Activated naive CD4-positive, alpha-beta T cell treated with anti-CD3 and anti-CD28 coated beads, Interleukin-2, amount 50 U/mL, for 24 hours (primary cell): ENCODE results near the gene DES.
A peak's percentile ranks its signal among the peaks of the same experiment; 100 is the strongest.

Experiments
- H3K27ac Mint-ChIP-seq: one replicate; pipeline ENCODE4 v1.8.0; 2021; ENCODE audit warnings: mild to moderate bottlenecking, mixed read lengths
- H3K27me3 Mint-ChIP-seq: one replicate; pipeline ENCODE4 v1.8.0; 2021; ENCODE audit warnings: mixed read lengths
- H3K36me3 Mint-ChIP-seq: one replicate; pipeline ENCODE4 v1.8.0; 2021; ENCODE audit warnings: mixed read lengths
- H3K4me1 Mint-ChIP-seq: one replicate; pipeline ENCODE4 v1.8.0; 2021; ENCODE audit warnings: mixed read lengths
- H3K4me3 Mint-ChIP-seq: one replicate; pipeline ENCODE4 v1.8.0; 2021; ENCODE audit warnings: mild to moderate bottlenecking, mixed read lengths
- H3K9me3 Mint-ChIP-seq: one replicate; pipeline ENCODE4 v1.8.0; 2021; ENCODE audit warnings: mixed read lengths

The DES gene

GRCh38 chr2:219448776-219449341 lies 30.7 kb downstream of the DES start:
- Mint-ChIP-seq H3K4me3 (no peak overlapping the region), H3K27me3 (peaks cover 9% of the 10 kb centered on the region), H3K9me3 (no peaks in the 10 kb centered on the region), H3K4me1 (peaks cover 4% of the 10 kb centered on the region), H3K36me3 (peaks cover 3% of the 10 kb centered on the region), H3K27ac (no peak overlapping the region)

DNA sequence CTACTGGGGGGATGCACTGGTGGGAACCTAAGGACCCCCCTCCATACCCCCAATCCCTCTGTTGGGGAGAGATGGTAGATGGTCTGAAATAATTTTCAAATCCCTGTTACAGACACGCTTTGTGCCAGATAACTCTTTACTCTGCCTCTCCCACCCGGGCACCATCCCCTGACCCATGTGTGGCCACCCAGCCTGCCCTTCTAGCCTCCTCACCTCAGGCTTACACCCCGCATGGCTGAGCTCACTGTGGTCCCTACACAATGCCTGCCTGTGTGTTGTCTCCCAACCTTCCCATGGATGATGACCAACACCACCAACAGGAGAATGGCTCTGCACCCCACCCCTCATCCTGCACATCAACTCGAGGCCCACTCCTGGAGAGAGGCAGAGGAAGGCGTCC lies 31.4 kb downstream of the DES start:
- Mint-ChIP-seq H3K4me3 (peak overlapping the region; percentile 12), H3K27ac (no peak overlapping the region), H3K4me1 (peaks cover 4% of the 10 kb centered on the region), H3K36me3 (peaks cover 3% of the 10 kb centered on the region), H3K9me3 (no peaks in the 10 kb centered on the region), H3K27me3 (peaks cover 9% of the 10 kb centered on the region)

GRCh38 chr2:219451661-219452360 lies 33.6 kb downstream of the DES start:
- Mint-ChIP-seq H3K36me3 (peaks cover 3% of the 10 kb centered on the region), H3K4me3 (no peak overlapping the region), H3K27ac (no peak overlapping the region), H3K9me3 (no peaks in the 10 kb centered on the region), H3K27me3 (peaks cover 9% of the 10 kb centered on the region), H3K4me1 (peaks cover 4% of the 10 kb centered on the region)

DNA sequence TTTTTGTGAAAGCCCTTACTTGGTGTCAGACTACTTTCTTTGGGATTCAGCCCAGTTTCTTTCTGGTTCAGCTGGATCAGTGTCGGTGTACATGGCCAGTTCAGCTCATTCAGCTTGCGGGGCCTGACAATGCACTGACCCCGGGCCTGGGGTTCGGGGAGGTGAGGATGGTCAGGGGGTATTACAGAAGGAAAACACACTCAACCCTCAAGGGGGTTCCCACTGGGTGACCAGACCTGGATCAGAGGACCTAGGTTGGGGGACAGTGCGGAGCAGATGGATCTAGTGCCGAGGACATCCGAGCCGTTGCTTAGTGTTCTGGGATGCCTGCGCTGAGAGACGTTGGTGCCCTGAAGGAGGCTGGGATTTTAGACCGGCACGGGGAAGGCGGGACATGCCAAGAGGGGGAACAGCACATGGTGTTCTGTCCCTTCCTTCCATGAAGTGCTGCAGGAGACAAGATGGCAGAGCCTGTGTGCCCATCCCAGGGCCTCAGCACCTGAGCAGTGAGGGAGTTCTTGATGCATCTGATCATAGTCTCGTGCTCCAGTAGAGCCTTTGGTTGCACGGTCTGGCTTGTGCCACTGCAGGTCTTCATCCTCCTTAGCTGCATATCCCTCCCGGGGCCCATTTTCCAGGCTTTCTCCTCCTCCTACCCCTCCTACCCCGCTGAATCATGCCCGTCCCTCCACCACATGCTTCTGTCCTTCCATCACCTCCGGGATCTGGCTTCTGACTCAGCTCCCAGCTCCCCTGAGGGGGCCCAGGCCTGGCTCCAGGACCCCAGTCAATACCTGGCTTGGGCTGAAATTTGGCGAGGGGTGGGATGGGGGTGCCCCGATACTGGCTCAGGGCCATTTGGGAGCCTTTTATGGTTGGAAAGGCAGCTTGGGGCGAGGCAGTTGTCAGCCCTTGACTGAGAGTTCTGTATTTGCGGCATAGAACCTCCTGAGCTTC lies 34.5 kb downstream of the DES start:
- peaks cover 3% of the 10 kb centered on the region for H3K36me3 Mint-ChIP-seq
- peaks cover 4% of the 10 kb centered on the region for H3K4me1 Mint-ChIP-seq
- H3K27ac Mint-ChIP-seq: no peak overlapping the region
- H3K4me3 Mint-ChIP-seq: no peak overlapping the region
- H3K27me3 Mint-ChIP-seq: peaks cover 9% of the 10 kb centered on the region
- H3K9me3 Mint-ChIP-seq: no peaks in the 10 kb centered on the region

DNA sequence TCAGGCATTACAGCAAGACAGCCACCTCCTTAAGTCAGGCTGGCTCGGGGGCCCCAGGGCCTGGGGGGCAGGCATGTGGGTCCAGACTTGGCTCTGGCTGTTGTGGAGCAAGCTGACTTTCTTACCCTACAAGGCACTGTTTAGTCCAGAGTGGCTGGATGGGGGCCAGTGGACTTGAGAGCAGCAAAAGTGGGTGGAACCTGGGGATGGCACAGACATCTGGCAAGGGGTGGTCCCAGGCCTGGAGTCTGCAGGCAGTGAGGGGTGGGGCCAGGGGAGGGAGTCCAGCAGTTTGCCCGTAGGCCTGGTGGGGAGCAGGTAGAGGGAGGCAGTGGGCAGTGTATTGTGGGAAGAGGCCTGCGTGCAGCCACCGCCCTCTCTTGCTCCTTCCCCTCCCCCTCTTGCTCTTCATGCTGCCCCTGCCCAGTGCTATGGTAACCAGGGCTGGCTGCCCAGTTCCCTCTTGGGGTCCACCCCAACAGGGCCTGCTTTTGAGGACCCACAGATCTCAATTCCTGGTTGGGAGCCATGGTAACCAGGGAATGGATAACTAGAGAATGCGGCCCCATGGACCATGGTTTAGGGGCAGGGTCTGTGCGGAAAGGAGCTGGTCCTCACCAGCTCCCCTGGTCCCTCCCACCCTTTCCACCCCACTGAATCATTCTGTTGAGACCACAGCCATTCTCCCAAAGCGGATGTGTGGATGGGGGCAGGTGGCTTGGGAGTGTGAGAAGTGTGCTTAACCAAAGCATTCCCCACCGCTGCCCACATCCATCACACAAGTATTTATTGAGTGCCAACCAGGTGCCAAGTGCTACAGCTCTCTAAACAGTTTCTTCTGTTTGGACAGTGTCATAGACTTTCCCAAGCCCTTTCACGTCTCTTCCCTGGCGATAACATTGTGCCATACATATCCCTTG lies 35.8 kb downstream of the DES start:
- Mint-ChIP-seq H3K27ac (no peak overlapping the region), H3K9me3 (no peaks in the 10 kb centered on the region), H3K4me3 (no peak overlapping the region), H3K36me3 (peaks cover 3% of the 10 kb centered on the region), H3K4me1 (peaks cover 4% of the 10 kb centered on the region), H3K27me3 (peaks cover 9% of the 10 kb centered on the region)

DNA sequence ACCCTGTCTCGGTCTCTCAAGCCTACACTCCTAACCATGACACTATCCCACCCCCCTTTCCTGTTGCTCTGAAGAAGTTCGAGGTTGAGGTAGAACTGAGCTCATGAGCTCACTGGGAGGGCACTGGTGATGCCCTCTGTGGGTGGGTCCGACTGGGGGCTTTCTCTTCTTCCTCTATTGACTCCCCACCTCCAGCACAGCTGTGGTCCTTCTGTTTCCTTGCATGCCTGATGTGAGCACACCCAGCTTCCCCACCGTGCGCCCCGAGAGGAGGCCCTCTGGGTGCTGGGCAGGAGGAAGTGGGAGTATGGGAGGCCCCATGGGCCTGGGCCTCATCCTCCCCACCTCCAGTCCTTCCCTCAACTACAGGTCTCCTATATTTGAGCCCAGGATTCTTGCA lies 37.4 kb downstream of the DES start:
- H3K4me1 Mint-ChIP-seq: no peaks in the 10 kb centered on the region
- no peak overlapping the region for H3K27ac Mint-ChIP-seq
- no peak overlapping the region for H3K4me3 Mint-ChIP-seq
- H3K9me3 Mint-ChIP-seq: no peaks in the 10 kb centered on the region
- no peaks in the 10 kb centered on the region for H3K36me3 Mint-ChIP-seq
- H3K27me3 Mint-ChIP-seq: peaks cover 1% of the 10 kb centered on the region

GRCh38 chr2:219457784-219458369 lies 39.7 kb downstream of the DES start:
- Mint-ChIP-seq H3K36me3 (no peaks in the 10 kb centered on the region), H3K9me3 (no peaks in the 10 kb centered on the region), H3K4me3 (no peak overlapping the region), H3K27ac (no peak overlapping the region), H3K27me3 (no peaks in the 10 kb centered on the region), H3K4me1 (no peaks in the 10 kb centered on the region)

DNA sequence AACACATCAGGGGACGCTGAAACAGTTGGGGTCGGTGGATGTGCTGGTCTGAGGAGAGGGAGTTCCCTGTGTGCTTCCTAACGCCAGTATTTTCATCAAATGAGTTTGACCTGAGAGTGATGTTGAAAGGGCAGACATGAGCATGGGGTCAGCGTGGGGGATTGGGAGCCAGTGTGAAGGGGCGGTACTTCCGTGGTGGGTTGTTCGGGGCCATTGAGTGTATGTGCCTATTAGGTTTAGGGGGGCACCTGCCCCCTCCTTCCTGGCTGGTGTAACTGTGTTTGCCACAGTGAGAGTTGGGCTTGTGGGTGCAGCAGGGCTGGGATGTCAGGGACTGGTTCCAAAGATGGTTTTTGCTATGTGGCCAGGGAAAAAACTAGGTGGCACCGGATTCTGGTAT lies 40.8 kb downstream of the DES start:
- Mint-ChIP-seq H3K36me3 (no peaks in the 10 kb centered on the region), H3K4me3 (no peak overlapping the region), H3K4me1 (no peaks in the 10 kb centered on the region), H3K27me3 (no peaks in the 10 kb centered on the region), H3K27ac (no peak overlapping the region), H3K9me3 (no peaks in the 10 kb centered on the region)

GRCh38 chr2:219459460-219460311 lies 41.5 kb downstream of the DES start:
- no peaks in the 10 kb centered on the region for H3K27me3 Mint-ChIP-seq
- no peak overlapping the region for H3K4me3 Mint-ChIP-seq
- H3K4me1 Mint-ChIP-seq: no peaks in the 10 kb centered on the region
- no peaks in the 10 kb centered on the region for H3K9me3 Mint-ChIP-seq
- H3K36me3 Mint-ChIP-seq: no peaks in the 10 kb centered on the region
- no peak overlapping the region for H3K27ac Mint-ChIP-seq

- H3K4me3 Mint-ChIP-seq: no peak overlapping the region
- H3K27me3 Mint-ChIP-seq: no peaks in the 10 kb centered on the region
- H3K9me3 Mint-ChIP-seq: no peaks in the 10 kb centered on the region
- H3K36me3 Mint-ChIP-seq: no peaks in the 10 kb centered on the region
- no peaks in the 10 kb centered on the region for H3K4me1 Mint-ChIP-seq
- H3K27ac Mint-ChIP-seq: no peak overlapping the region
Measured at GRCh38 chr2:219460424-219460926, 42.3 kb downstream of the DES start.

DNA sequence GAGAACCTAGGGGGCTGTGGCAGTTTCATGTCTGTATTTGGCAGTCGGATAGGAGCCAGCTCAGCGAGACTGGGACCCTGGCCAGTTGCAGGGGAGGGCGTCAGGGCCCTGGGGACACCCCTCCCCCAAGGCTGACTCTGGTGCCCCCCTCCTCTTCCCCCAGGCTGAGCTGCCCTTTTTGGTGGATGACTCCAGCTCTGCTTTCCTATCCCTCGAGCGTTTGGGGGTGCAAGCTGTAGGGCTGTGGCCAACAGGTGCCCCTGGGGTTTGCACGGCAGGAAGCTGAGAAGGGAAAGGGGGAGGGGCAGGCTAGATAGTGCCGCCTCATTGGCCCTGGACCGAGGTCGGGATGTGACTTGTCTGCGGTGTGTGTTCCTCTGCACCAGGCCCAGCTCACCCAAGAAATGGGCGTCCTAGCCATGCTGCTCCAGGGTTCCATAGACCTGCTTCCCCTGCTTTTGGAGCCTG lies 42.9 kb downstream of the DES start:
- no peaks in the 10 kb centered on the region for H3K9me3 Mint-ChIP-seq
- no peak overlapping the region for H3K27ac Mint-ChIP-seq
- no peak overlapping the region for H3K4me3 Mint-ChIP-seq
- H3K4me1 Mint-ChIP-seq: no peaks in the 10 kb centered on the region
- no peaks in the 10 kb centered on the region for H3K36me3 Mint-ChIP-seq
- H3K27me3 Mint-ChIP-seq: no peaks in the 10 kb centered on the region

GRCh38 chr2:219461669-219462068 lies 43.5 kb downstream of the DES start:
- Mint-ChIP-seq H3K4me1 (no peaks in the 10 kb centered on the region), H3K36me3 (no peaks in the 10 kb centered on the region), H3K27me3 (no peaks in the 10 kb centered on the region), H3K4me3 (no peak overlapping the region), H3K27ac (no peak overlapping the region), H3K9me3 (no peaks in the 10 kb centered on the region)

- Mint-ChIP-seq H3K4me3 (no peak overlapping the region), H3K27me3 (no peaks in the 10 kb centered on the region), H3K4me1 (no peaks in the 10 kb centered on the region), H3K27ac (no peak overlapping the region), H3K9me3 (no peaks in the 10 kb centered on the region), H3K36me3 (no peaks in the 10 kb centered on the region)
Measured at GRCh38 chr2:219462349-219462748, 44.2 kb downstream of the DES start.
